Activated B cell treated with CpG ODN at 0.5 μM for 24 hours (primary cell): ENCODE results near the gene SELENOI. TPM values are rescaled to one million over a fixed set of nuclear protein-coding genes. Genes with fewer than 3 reads are reported as not detected.

Experiments used
- ATAC-seq: fragments of 200-7000 bp; cut with Tn5 transposase; one replicate; pipeline ENCODE4 v1.10.0; 2021; ENCODE audit warnings: low read depth, mild to moderate bottlenecking, moderate library complexity
- CTCF ChIA-PET: fragments of 350-600 bp; sonication (Branson Sonifier 250); formaldehyde crosslinking; loops from one replicate; lab custom pipeline; 2021; ENCODE audit warnings: antibody characterized with exemption; lab: Charles Lee
- POLR2A ChIA-PET: fragments of 350-600 bp; sonication (Branson Sonifier 250); formaldehyde crosslinking; loops from one replicate; lab custom pipeline; 2021; ENCODE audit warnings: antibody characterized with exemption; lab: Charles Lee
- DNase-seq: peaks from one replicate; pipeline ENCODE4 v3.0.0; 2022
- H3K27ac Mint-ChIP-seq: one replicate; pipeline ENCODE4 v1.8.0; 2020; ENCODE audit warnings: mixed read lengths
- H3K27me3 Mint-ChIP-seq: one replicate; pipeline ENCODE4 v1.8.0; 2021; ENCODE audit warnings: mixed read lengths
- H3K36me3 Mint-ChIP-seq: one replicate; pipeline ENCODE4 v1.8.0; 2021; ENCODE audit warnings: low read depth, mixed read lengths
- H3K4me1 Mint-ChIP-seq: one replicate; pipeline ENCODE4 v1.8.0; 2021; ENCODE audit warnings: mixed read lengths
- H3K4me3 Mint-ChIP-seq: one replicate; pipeline ENCODE4 v1.8.0; 2020; ENCODE audit warnings: mild to moderate bottlenecking, mixed read lengths
- H3K9me3 Mint-ChIP-seq: one replicate; pipeline ENCODE4 v1.8.0; 2020; ENCODE audit warnings: mixed read lengths
- intact Hi-C: fragments of 100-400 bp; cut with micrococcal nuclease; formaldehyde crosslinking; loops from one replicate; pipeline ENCODE4 v1.15.1; 2024
- total RNA-seq: library from RNA; stranded (reverse); gene quantifications from 2 replicates; pipeline ENCODE4 v1.2.3, GENCODE V29; 2022
- TF ChIP-seq, protein P1 (sequence below): fragments of 200-600 bp; IDR thresholded peaks from one replicate; pipeline ENCODE4 v1.8.0; 2022; ENCODE audit warnings: antibody characterized with exemption, mild to moderate bottlenecking

The SELENOI gene, protein sequence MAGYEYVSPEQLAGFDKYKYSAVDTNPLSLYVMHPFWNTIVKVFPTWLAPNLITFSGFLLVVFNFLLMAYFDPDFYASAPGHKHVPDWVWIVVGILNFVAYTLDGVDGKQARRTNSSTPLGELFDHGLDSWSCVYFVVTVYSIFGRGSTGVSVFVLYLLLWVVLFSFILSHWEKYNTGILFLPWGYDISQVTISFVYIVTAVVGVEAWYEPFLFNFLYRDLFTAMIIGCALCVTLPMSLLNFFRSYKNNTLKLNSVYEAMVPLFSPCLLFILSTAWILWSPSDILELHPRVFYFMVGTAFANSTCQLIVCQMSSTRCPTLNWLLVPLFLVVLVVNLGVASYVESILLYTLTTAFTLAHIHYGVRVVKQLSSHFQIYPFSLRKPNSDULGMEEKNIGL
- total RNA-seq, result 20.2 and 21.1 TPM in 2 replicates

DNA sequence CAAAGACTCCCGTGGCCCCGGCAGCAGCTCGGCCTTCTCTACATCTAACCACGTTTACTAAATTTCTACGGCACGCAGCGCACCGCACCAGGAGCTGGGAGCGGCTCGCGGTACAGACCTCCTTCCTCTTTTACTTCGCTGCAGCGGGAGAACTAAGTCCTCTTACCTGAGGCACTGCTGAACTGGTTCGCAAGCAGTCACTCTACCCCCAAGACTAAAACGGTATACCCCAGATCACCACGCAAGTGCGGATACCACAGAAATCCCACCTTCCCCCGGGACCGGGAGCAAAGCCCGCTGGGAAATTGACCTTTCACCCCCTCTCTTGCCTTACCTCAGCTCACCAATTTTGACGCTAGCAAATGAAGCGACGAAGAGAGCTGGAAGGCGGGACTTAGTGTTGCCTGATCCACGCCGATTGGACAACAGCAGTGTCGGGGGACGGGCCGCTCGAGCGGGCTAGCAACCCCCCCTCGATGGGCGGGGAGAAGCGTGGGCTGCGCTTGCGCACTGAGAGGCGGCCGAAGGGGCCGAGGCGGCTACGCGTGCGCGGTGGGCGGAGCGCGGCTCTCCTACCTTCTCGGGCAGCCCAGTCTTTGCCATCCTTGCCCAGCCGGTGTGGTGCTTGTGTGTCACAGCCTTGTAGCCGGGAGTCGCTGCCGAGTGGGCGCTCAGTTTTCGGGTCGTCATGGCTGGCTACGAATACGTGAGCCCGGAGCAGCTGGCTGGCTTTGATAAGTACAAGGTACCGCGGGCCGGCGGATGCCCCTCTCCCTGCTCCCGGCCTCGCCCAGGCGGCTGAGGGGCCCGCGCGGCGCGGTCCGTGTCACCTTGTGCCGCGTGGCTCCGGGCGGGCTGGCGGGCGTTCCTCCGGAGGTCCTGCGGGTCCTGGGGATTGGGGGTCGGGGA is at the start of gene SELENOI:
Gene SELENOI (plus strand): TSS at position 599 of the 909 bp plus-strand sequence. CDS start 90 bp downstream, at position 689.
- peak within 1 kb of the TSS; percentile 95 for H3K4me3 Mint-ChIP-seq
- ChIA-PET CTCF (interaction anchor here (1.7 kb wide), 1 partner anchor 14 kb away, joined by 6 read pairs; no protein-coding TSS in a partner anchor), POLR2A (interaction anchor here (0.6 to 3.1 kb wide), 8 partner anchors 9 to 1544 kb away, joined by 3 to 25 read pairs (median 6); partner anchors contain the start of genes ASXL2, BABAM2, HADHA and HADHB)
- H3K27me3 Mint-ChIP-seq, result no peaks in the 10 kb centered on the region
- TF ChIP-seq, protein P1, sequence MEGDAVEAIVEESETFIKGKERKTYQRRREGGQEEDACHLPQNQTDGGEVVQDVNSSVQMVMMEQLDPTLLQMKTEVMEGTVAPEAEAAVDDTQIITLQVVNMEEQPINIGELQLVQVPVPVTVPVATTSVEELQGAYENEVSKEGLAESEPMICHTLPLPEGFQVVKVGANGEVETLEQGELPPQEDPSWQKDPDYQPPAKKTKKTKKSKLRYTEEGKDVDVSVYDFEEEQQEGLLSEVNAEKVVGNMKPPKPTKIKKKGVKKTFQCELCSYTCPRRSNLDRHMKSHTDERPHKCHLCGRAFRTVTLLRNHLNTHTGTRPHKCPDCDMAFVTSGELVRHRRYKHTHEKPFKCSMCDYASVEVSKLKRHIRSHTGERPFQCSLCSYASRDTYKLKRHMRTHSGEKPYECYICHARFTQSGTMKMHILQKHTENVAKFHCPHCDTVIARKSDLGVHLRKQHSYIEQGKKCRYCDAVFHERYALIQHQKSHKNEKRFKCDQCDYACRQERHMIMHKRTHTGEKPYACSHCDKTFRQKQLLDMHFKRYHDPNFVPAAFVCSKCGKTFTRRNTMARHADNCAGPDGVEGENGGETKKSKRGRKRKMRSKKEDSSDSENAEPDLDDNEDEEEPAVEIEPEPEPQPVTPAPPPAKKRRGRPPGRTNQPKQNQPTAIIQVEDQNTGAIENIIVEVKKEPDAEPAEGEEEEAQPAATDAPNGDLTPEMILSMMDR, result no peak
- intact Hi-C loops, result loop anchor here (1.0 to 10.0 kb wide), 12 partner anchors 15 to 1553 kb away; partner anchors contain the start of genes AGBL5, BABAM2, CENPA and CENPO
- ATAC-seq, result peak; percentile 96
- peak within 1 kb of the TSS; percentile 95 for H3K27ac Mint-ChIP-seq
- no peaks in the 10 kb centered on the region for H3K9me3 Mint-ChIP-seq
- H3K36me3 Mint-ChIP-seq, result peaks cover 14% of the 10 kb centered on the region
- peak; percentile 99 for DNase-seq
- peaks cover 42% of the 10 kb centered on the region for H3K4me1 Mint-ChIP-seq

DNA sequence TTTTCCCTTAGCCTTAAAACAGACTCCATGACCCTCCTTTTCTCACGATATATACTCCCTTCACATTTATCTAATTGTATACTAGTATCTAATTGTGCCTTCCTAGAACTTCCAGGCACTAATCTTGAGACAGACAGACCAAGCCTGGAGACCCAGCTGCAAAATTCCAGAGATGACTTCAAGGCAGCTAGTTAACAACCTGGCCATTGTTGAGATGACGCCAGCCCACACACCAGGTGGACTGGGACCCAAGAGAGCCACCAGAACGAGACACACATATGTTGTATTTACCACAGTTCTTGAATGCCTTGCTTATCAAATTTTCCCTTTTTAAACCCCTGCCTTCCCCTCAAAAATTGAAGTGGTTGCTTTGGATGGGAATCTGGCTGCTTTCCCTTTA is 48.9 kb upstream of the SELENOI start:
- CTCF ChIA-PET, result interaction anchor here (1.0 kb wide), 1 partner anchor 346 kb away, joined by 3 read pairs; no protein-coding TSS in a partner anchor
- TF ChIP-seq, protein P1, result no peak
- no peaks in the 10 kb centered on the region for H3K36me3 Mint-ChIP-seq
- DNase-seq (no peak), ATAC-seq (no peak)
- H3K27me3 Mint-ChIP-seq, result no peaks in the 10 kb centered on the region
- no peak overlapping the region for H3K4me3 Mint-ChIP-seq
- H3K9me3 Mint-ChIP-seq, result peaks cover 3% of the 10 kb centered on the region
- intact Hi-C loops, result no loop called here
- H3K27ac Mint-ChIP-seq, result no peak overlapping the region
- no peaks in the 10 kb centered on the region for H3K4me1 Mint-ChIP-seq
- POLR2A ChIA-PET, result interaction anchor here (0.6 to 0.7 kb wide), 2 partner anchors 37 to 38 kb away, joined by 3 read pairs; no protein-coding TSS in a partner anchor

DNA sequence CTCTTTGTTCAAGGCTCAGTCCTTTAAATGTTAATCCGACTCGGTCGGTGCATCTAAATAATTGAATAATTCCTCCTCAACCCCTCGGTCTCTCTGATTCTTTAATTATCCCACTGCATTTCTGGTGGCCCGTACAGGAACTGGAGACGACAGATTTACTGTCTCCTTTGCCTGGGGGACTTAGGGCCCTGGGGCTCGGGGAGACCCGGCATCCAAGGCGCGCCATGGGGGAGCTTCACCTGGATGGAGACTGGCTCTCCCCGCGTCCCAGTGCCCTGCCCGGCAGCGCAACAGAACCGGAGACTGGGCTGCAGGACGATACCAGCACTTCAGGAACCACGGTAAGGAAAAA is 47.7 kb upstream of the SELENOI start:
- ChIA-PET POLR2A (interaction anchor here (0.6 to 3.1 kb wide), 6 partner anchors 29 to 419 kb away, joined by 3 to 43 read pairs (median 8); partner anchors contain the start of genes ASXL2, HADHA, HADHB and SELENOI), CTCF (interaction anchor here (1.3 kb wide), 1 partner anchor 307 kb away, joined by 3 read pairs; no protein-coding TSS in a partner anchor)
- no peak overlapping the region for H3K4me3 Mint-ChIP-seq
- DNase-seq, result no peak
- H3K27me3 Mint-ChIP-seq, result no peaks in the 10 kb centered on the region
- H3K27ac Mint-ChIP-seq, result no peak overlapping the region
- no peak for ATAC-seq
- TF ChIP-seq, protein P1, result no peak
- no peaks in the 10 kb centered on the region for H3K4me1 Mint-ChIP-seq
- peaks cover 3% of the 10 kb centered on the region for H3K9me3 Mint-ChIP-seq
- intact Hi-C loops, result no loop called here
- no peaks in the 10 kb centered on the region for H3K36me3 Mint-ChIP-seq

DNA sequence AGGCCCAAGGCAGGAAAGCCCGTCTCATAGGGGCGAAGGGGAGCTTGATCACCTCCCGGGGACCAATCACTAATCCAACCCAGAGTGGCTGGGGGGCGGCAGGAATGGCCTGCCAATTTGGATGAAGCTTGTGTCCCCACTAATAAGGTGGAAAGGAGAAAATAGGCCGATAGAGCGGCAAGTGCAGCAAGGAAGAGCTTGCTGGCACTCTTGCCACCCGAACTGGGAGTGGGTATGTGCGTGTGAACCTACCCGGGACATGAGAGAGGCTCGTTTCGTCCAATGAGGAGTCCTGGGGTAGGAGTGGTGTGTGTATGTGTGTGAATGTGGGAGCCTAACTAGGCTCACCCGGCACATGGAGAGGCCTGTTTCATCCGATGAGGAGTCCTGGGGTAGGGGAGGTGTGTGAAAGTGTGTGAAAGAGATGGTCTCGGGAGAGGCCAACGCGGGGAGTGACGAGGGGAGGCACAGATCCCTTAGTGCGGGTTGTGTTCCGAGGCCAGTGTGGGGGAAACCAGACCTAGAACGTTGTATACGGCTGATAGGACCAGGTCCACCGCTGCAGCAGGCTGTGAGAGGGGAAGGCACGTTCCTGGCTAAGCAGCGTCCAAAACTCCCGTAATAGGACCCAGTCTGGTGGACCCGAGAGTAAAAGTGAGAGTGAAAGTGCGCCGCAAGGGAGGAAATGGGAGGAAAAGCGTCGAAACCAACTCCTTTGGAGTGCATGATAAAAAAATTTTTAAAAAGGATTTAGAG is 47.1 kb upstream of the SELENOI start:
- H3K27me3 Mint-ChIP-seq, result no peaks in the 10 kb centered on the region
- CTCF ChIA-PET, result interaction anchor here (1.3 kb wide), 1 partner anchor 307 kb away, joined by 3 read pairs; no protein-coding TSS in a partner anchor
- no peak overlapping the region for H3K27ac Mint-ChIP-seq
- H3K36me3 Mint-ChIP-seq, result peaks cover 2% of the 10 kb centered on the region
- ATAC-seq (peak; percentile 63), DNase-seq (peak; percentile 42)
- no peak overlapping the region for H3K4me3 Mint-ChIP-seq
- TF ChIP-seq, protein P1, result no peak
- intact Hi-C loops, result loop anchor here (1.0 kb wide), 2 partner anchors 46 to 55 kb away; partner anchors contain the start of genes HADHA and HADHB
- H3K9me3 Mint-ChIP-seq, result peaks cover 3% of the 10 kb centered on the region
- POLR2A ChIA-PET, result interaction anchor here (0.6 to 3.1 kb wide), 7 partner anchors 29 to 420 kb away, joined by 3 to 43 read pairs (median 6); partner anchors contain the start of genes ASXL2, HADHA, HADHB and SELENOI
- no peaks in the 10 kb centered on the region for H3K4me1 Mint-ChIP-seq
